KBM-7 (cell line): ENCODE measurements around the gene STIM2.
"Not testable (repeated sequence)": the region's sequence is repeated elsewhere in the genome, so short reads cannot be mapped to it uniquely, and the experiment has no call there.

Source experiments
- DNase-seq: peaks from one replicate; pipeline ENCODE4 v3.0.0-alpha.2; 2015
- in situ Hi-C: fragments of 300-500 bp; cut with MboI; formaldehyde crosslinking; loops from 2 replicates; pipeline ENCODE4 v1.14.3; 2020; ENCODE audit warnings: low sequenced_read_pairs, low pct_unique_long_range_greater_than_20kb, mixed read lengths

The STIM2 gene

GRCh38 chr4:27010334-27010940 lies 149.8 kb downstream of the STIM2 start:
- in situ Hi-C loops: no loop called here
- DNase-seq: peak; percentile 59

- in situ Hi-C loops: no loop called here
- DNase-seq: no peak
Measured at GRCh38 chr4:27011401-27011800, 150.8 kb downstream of the STIM2 start.

GRCh38 chr4:27013012-27013411 lies 152.4 kb downstream of the STIM2 start:
- no peak for DNase-seq
- in situ Hi-C loops: no loop called here

GRCh38 chr4:27016551-27016950 lies 155.9 kb downstream of the STIM2 start:
- DNase-seq: no peak
- in situ Hi-C loops: no loop called here

GRCh38 chr4:27017623-27018022 lies 157.0 kb downstream of the STIM2 start:
- no peak for DNase-seq
- in situ Hi-C loops: no loop called here

GRCh38 chr4:27018076-27018475 lies 157.4 kb downstream of the STIM2 start:
- no peak for DNase-seq
- in situ Hi-C loops: no loop called here

GRCh38 chr4:27018910-27019309 lies 158.3 kb downstream of the STIM2 start:
- in situ Hi-C loops: no loop called here

GRCh38 chr4:27019766-27020165 lies 159.1 kb downstream of the STIM2 start:
- in situ Hi-C loops: no loop called here
- DNase-seq: no peak

More at GRCh38 chr4:27018910-27019309, 158.3 kb downstream of the STIM2 start:
- no peak for DNase-seq

- in situ Hi-C loops: no loop called here
- DNase-seq: no peak
Measured at GRCh38 chr4:27020203-27020602, 159.6 kb downstream of the STIM2 start.

- DNase-seq: no peak
- in situ Hi-C loops: no loop called here
Measured at GRCh38 chr4:27020603-27021002, 160.0 kb downstream of the STIM2 start.

GRCh38 chr4:27022963-27023362 lies 162.3 kb downstream of the STIM2 start:
- DNase-seq: no peak
- in situ Hi-C loops: no loop called here

GRCh38 chr4:27023366-27023765 lies 162.7 kb downstream of the STIM2 start:
- DNase-seq: no peak
- in situ Hi-C loops: no loop called here

- in situ Hi-C loops: loop anchor here (25.0 kb wide), 1 partner anchor 563 kb away; no protein-coding TSS in a partner anchor
- DNase-seq: no peak
Measured at GRCh38 chr4:27024805-27025204, 164.2 kb downstream of the STIM2 start.

- in situ Hi-C loops: loop anchor here (25.0 kb wide), 1 partner anchor 565 kb away; no protein-coding TSS in a partner anchor
- DNase-seq: no peak
Measured at GRCh38 chr4:27027428-27027827, 166.8 kb downstream of the STIM2 start.

GRCh38 chr4:27035127-27035526 lies 174.5 kb downstream of the STIM2 start:
- in situ Hi-C loops: loop anchor here (25.0 kb wide), 1 partner anchor 573 kb away; no protein-coding TSS in a partner anchor
- not testable (repeated sequence) for DNase-seq

GRCh38 chr4:27040356-27040755 lies 179.7 kb downstream of the STIM2 start:
- DNase-seq: no peak
- in situ Hi-C loops: loop anchor here (25.0 kb wide), 1 partner anchor 578 kb away; no protein-coding TSS in a partner anchor

- DNase-seq: no peak
- in situ Hi-C loops: loop anchor here (25.0 kb wide), 1 partner anchor 580 kb away; no protein-coding TSS in a partner anchor
Measured at GRCh38 chr4:27042411-27042810, 181.8 kb downstream of the STIM2 start.

GRCh38 chr4:27043200-27043599 lies 182.6 kb downstream of the STIM2 start:
- in situ Hi-C loops: loop anchor here (25.0 kb wide), 1 partner anchor 581 kb away; no protein-coding TSS in a partner anchor
- DNase-seq: no peak

- in situ Hi-C loops: loop anchor here (25.0 kb wide), 1 partner anchor 585 kb away; no protein-coding TSS in a partner anchor
- no peak for DNase-seq
Measured at GRCh38 chr4:27046851-27047250, 186.2 kb downstream of the STIM2 start.

- peak; percentile 63 for DNase-seq
- in situ Hi-C loops: loop anchor here (25.0 kb wide), 1 partner anchor 586 kb away; no protein-coding TSS in a partner anchor
Measured at GRCh38 chr4:27048429-27049238, 188.0 kb downstream of the STIM2 start.
